Measurements from ENCODE around the gene B9D2. TPM values are rescaled to one million over a fixed set of nuclear protein-coding genes. Genes with fewer than 3 reads are reported as not detected.

Gene B9D2
- polyA plus RNA-seq, 1 of the 3 experiments (the other 2 are of a cell fraction), result 13.3 TPM

GRCh38 chr19:41327076-41327575 lies 36.8 kb downstream of the B9D2 start:
- ChIA-PET POLR2A (no interaction called here), CTCF (interaction anchor here (0.8 kb wide), 1 partner anchor 19 kb away, joined by 3 read pairs; no protein-coding TSS in a partner anchor)
- Histone ChIP-seq H3K9me2 (no peaks in the 10 kb centered on the region), H4K20me1 (ENCODE audit: insufficient read depth) (0 out of 2 replicates have a peak, but pooled peaks cover under 1% of the 10 kb centered on the region), H3K9me3 (no peaks in the 10 kb centered on the region), H3K79me2 (ENCODE audit: insufficient read depth) (peaks cover 50% of the 10 kb centered on the region), H3K9ac (peak overlapping the region; percentile 78; the same call in 1 of the 2 replicates), H3F3A (replicated peaks; ENCODE audit: insufficient read depth) (peaks cover 78% of the 10 kb centered on the region), H3K4me3 (ENCODE audit: low read depth in 2 of 2, low read length in 1 of 2) (no peak overlapping the region), H2AFZ (ENCODE audit: low read depth) (no peak overlapping the region), H3K4me2 (peak overlapping the region; percentile 82), H3K27ac (ENCODE audit: low read depth in 2 of 2, low read length in 1 of 2) (peak overlapping the region in 1 of 2 experiments; percentile 100; a peak in 2 of 4 replicates), H3K4me1 (ENCODE audit: control insufficient read depth in 1 of 2, insufficient read depth in 2 of 2, low read depth in 1 of 2, low read length in 1 of 2) (peaks cover 44 to 51% of the 10 kb centered on the region in 2 experiments), H3K27me3 (ENCODE audit: insufficient read depth) (no peaks in the 10 kb centered on the region), H3K36me3 (replicated peaks in 1 of 2; ENCODE audit: control insufficient read depth in 1 of 2, insufficient read depth in 2 of 2, low read length in 1 of 2) (peaks cover 3 to 26% of the 10 kb centered on the region in 2 experiments)
- WGBS (ENCODE audit: low lambda C conversion rate), result 88% methylated on average over 10 of the region's 13 CpGs
- no peak for TF ChIP-seq RCOR1 (IDR thresholded peaks at IDR 0.05; ENCODE audit: low read length)
- no peak for TF ChIP-seq MEF2A (IDR thresholded peaks at IDR 0.05; ENCODE audit: borderline replicate concordance, low read depth)
- 0 out of 2 replicates have a peak, but pooled peaks have one; percentile 22 for TF ChIP-seq POLR2AphosphoS5 (IDR thresholded peaks at IDR 0.05; ENCODE audit: low read depth, low read length)
- TF ChIP-seq, protein P1, sequence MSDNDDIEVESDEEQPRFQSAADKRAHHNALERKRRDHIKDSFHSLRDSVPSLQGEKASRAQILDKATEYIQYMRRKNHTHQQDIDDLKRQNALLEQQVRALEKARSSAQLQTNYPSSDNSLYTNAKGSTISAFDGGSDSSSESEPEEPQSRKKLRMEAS (IDR thresholded peaks at IDR 0.05; ENCODE audit: low read depth), result no peak
- no peak for TF ChIP-seq FOXJ3 (CRISPR knock-in tag; IDR thresholded peaks at IDR 0.05)
- DNase-seq, result no peak

DNA sequence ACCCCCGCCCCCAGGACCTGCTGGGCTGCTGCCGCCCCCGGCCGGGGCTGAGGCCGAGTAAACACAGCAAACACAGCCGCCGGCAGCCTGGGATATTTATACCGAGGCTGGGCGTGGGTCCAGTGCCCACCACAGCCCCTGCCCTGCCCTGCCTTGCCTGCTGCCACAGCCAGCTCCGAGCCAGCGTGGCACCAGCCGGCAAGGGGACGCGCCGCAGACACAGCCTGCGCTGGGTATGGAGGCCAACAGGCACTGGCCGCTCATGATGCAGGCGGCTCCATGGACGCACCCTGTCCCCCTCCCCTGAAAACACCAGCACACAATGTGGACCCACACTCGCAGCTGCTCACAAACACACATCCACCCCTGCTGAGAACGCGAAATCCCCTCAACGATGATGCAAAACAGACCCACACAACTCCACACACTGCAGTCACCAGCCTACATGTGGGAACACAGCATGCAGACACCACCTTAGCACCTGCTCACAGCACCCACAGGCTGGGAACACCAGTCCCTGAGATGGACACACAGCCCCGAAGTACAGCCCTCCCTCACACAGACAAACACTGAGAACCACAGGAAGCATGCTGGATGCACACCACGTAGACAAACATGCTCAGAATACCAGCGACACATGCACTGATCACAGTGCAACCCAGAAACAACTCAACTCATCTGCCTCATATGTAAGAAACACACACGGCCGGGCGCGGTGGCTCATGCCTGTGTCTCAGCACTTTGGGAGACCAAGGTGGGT lies 37.8 kb downstream of the B9D2 start:
- peaks cover 52 to 59% of the 10 kb centered on the region in 2 experiments for H3K4me1 ChIP-seq (ENCODE audit: control insufficient read depth in 1 of 2, insufficient read depth in 2 of 2, low read depth in 1 of 2, low read length in 1 of 2)

More for the DNA sequence above, 37.8 kb downstream of the B9D2 start:
- Histone ChIP-seq H3K27ac (ENCODE audit: low read depth in 2 of 2, low read length in 1 of 2) (peak overlapping the region; percentile 75 to 100), H3K9ac (peak overlapping the region; percentile 78; the same call in 1 of the 2 replicates), H3K27me3 (ENCODE audit: insufficient read depth) (no peaks in the 10 kb centered on the region), H3K4me2 (peak overlapping the region; percentile 82), H4K20me1 (ENCODE audit: insufficient read depth) (no peaks in the 10 kb centered on the region), H3K9me3 (no peaks in the 10 kb centered on the region), H3K36me3 (replicated peaks in 1 of 2; ENCODE audit: control insufficient read depth in 1 of 2, insufficient read depth in 2 of 2, low read length in 1 of 2) (peaks cover 1 to 28% of the 10 kb centered on the region in 2 experiments), H2AFZ (ENCODE audit: low read depth) (no peak overlapping the region), H3K79me2 (ENCODE audit: insufficient read depth) (peaks cover 51% of the 10 kb centered on the region), H3K9me2 (no peaks in the 10 kb centered on the region), H3F3A (replicated peaks; ENCODE audit: insufficient read depth) (peaks cover 75% of the 10 kb centered on the region), H3K4me3 (ENCODE audit: low read depth in 2 of 2, low read length in 1 of 2) (peak overlapping the region; percentile 12 to 21; a peak in 3 of 4 replicates)
- 32% methylated on average over 20 of the region's 30 CpGs for WGBS (ENCODE audit: low lambda C conversion rate)
- POLR2A ChIA-PET, result interaction anchor here (1.3 kb wide), 1 partner anchor 25 kb away, joined by 3 read pairs; no protein-coding TSS in a partner anchor
- peak; percentile 81 for DNase-seq
- CTCF ChIA-PET, result interaction anchor here (2.7 to 6.9 kb wide), 2 partner anchors 19 to 27 kb away, joined by 15 to 54 read pairs; partner anchors contain the start of gene TGFB1
- TF ChIP-seq EP300 (IDR thresholded peaks at IDR 0.05; ENCODE audit: borderline replicate concordance in 1 of 2, low read depth in 1 of 2, low read length in 1 of 2) (0 out of 4 replicates have a peak, but pooled peaks of 1 of the 2 experiments have one; percentile 5), MXI1 (IDR thresholded peaks at IDR 0.05; ENCODE audit: low read depth, low read length) (peak; percentile 8; the same call in 1 of the 2 replicates), FOXM1 (IDR thresholded peaks at IDR 0.05; ENCODE audit: low read depth) (no peak), POLR2AphosphoS5 (IDR thresholded peaks at IDR 0.05; ENCODE audit: low read depth, low read length) (no peak), TCF12 (IDR thresholded peaks at IDR 0.05) (no peak; the same call in 1 of the 2 replicates), FOXJ3 (CRISPR knock-in tag; IDR thresholded peaks at IDR 0.05) (peak; percentile 53; the same call in 1 of the 2 replicates), EZH2phosphoT487 (IDR thresholded peaks at IDR 0.05; ENCODE audit: borderline replicate concordance, low read depth) (no peak), CHD2 (IDR thresholded peaks at IDR 0.05; ENCODE audit: low read length, partially characterized antibody) (no peak), GABPA (IDR thresholded peaks at IDR 0.05; ENCODE audit: low read depth) (no peak)
- TF ChIP-seq, protein P2, sequence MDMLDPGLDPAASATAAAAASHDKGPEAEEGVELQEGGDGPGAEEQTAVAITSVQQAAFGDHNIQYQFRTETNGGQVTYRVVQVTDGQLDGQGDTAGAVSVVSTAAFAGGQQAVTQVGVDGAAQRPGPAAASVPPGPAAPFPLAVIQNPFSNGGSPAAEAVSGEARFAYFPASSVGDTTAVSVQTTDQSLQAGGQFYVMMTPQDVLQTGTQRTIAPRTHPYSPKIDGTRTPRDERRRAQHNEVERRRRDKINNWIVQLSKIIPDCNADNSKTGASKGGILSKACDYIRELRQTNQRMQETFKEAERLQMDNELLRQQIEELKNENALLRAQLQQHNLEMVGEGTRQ (IDR thresholded peaks at IDR 0.05; ENCODE audit: borderline replicate concordance, low read depth, low read length), result no peak
- TF ChIP-seq, protein P1 (IDR thresholded peaks at IDR 0.05; ENCODE audit: low read depth), result peak; percentile 15; the same call in 1 of the 2 replicates

All from SK-N-SH (cell line).